K562 (cell line): ENCODE measurements around the gene SEPHS2. TPM values are rescaled to one million over a fixed set of nuclear protein-coding genes. Genes with fewer than 3 reads are reported as not detected.

Experiments used
- CBFB ChIP-seq: sonication (generic); formaldehyde crosslinking; IDR thresholded peaks from 2 replicates; pipeline ENCODE4 v1.4.0; 2020; ENCODE audit warnings: mild to moderate bottlenecking, missing genetic modification reagents
- ESRRA ChIP-seq: fragments of 450-650 bp; IDR thresholded peaks from 2 replicates; pipeline ENCODE4 v1.6.1; 2014; ENCODE audit warnings: low read depth, mild to moderate bottlenecking, moderate library complexity, borderline replicate concordance
- GATAD2A ChIP-seq: fragments of 450-650 bp; IDR thresholded peaks from 2 replicates; pipeline ENCODE4 v1.6.1; 2017
- GTF2A2 ChIP-seq: IDR thresholded peaks from 2 replicates; pipeline ENCODE4 v1.6.1; 2016; ENCODE audit warnings: mild to moderate bottlenecking, missing genetic modification characterization, missing compliant biosample characterization
- HLTF ChIP-seq: fragments of 450-650 bp; IDR thresholded peaks from 2 replicates; pipeline ENCODE4 v1.6.1; 2016
- KLF10 ChIP-seq: fragments of 250-450 bp; sonication (Bioruptor Pico); IDR thresholded peaks from 2 replicates; pipeline ENCODE4 v1.6.1; 2021; ENCODE audit warnings: matching md5 sums
- MAFK ChIP-seq: IDR thresholded peaks from 2 replicates; pipeline ENCODE4 v1.6.1; 2011; ENCODE audit warnings: low read length, improper control_type of control experiment
- MEF2A ChIP-seq: IDR thresholded peaks from 2 replicates; pipeline ENCODE4 v1.6.1; 2011; ENCODE audit warnings: low read depth, mild to moderate bottlenecking, low read length, moderate library complexity; ENCODE audit not compliant: control insufficient read depth
- PPARD ChIP-seq: fragments of 250-450 bp; sonication (Bioruptor Pico); IDR thresholded peaks from 2 replicates; pipeline ENCODE4 v1.8.0; 2022; ENCODE audit warnings: inconsistent platforms, mild to moderate bottlenecking, moderate library complexity
- SETDB1 ChIP-seq: IDR thresholded peaks from one replicate; pipeline ENCODE4 v1.6.1; 2012; ENCODE audit warnings: low read length, control low read depth, inconsistent platforms
- SMARCC2 ChIP-seq: fragments of 450-650 bp; IDR thresholded peaks from 2 replicates; pipeline ENCODE4 v1.6.1; 2017; ENCODE audit warnings: antibody characterized with exemption, moderate library complexity, mild to moderate bottlenecking, low read depth
- ZNF316 ChIP-seq: fragments of 450-650 bp; IDR thresholded peaks from 2 replicates; pipeline ENCODE4 v1.6.1; 2016
- ZNF431 ChIP-seq: sonication (generic); formaldehyde crosslinking; IDR thresholded peaks from 2 replicates; pipeline ENCODE4 v1.8.0; 2022; ENCODE audit warnings: mild to moderate bottlenecking, missing genetic modification reagents
- polyA plus RNA-seq, 8 experiments: library from polyadenylated mRNA; depleted of rRNA in 4 of 8; stranded (reverse) in 5 of 8; unstranded in 3 of 8; fragments of >200 nt; fragmentation: Nextera tagmentation in 2 of 8; fragmentation: Illumina TruSeq in 1 of 8; extraction: Ambion mirVana in 2 of 8; extraction: Trizol in 1 of 8; gene quantifications; 2 replicates each; pipeline versions ENCODE4 v1.2.1 to v1.2.3, GENCODE V29; 2011 to 2014; ENCODE audit warnings: inconsistent platforms in 1 of 8, missing spikeins in 1 of 8
- total RNA-seq, 7 experiments: library from RNA; depleted of rRNA in 6 of 7; stranded (reverse); fragments of >200 nt in 6 of 7; fragmentation: Illumina TruSeq in 2 of 7; extraction: Trizol in 2 of 7; gene quantifications; 2 replicates each; pipeline versions ENCODE4 v1.2.1 to v1.2.3, GENCODE V29; 2011 to 2021; ENCODE audit warnings: low replicate concordance in 1 of 7
- TF ChIP-seq, protein P1 (sequence below): sonication (generic); formaldehyde crosslinking; IDR thresholded peaks from 2 replicates; pipeline ENCODE4 v1.5.0; 2020; ENCODE audit warnings: missing genetic modification reagents
- TF ChIP-seq, protein P2 (sequence below): fragments of 450-650 bp; IDR thresholded peaks from 2 replicates; pipeline ENCODE4 v1.6.1; 2018; ENCODE audit not compliant: partially characterized antibody
- TF ChIP-seq, protein P3 (sequence below): fragments of 450-650 bp; formaldehyde crosslinking; IDR thresholded peaks from 2 replicates; pipeline ENCODE4 v1.4.0; 2020; ENCODE audit warnings: mild to moderate bottlenecking, moderate library complexity
- TF ChIP-seq, protein P4 (sequence below): fragments of 250-450 bp; sonication (Bioruptor Pico); IDR thresholded peaks from 2 replicates; pipeline ENCODE4 v1.8.0; 2021; ENCODE audit warnings: borderline replicate concordance, mild to moderate bottlenecking, moderate library complexity; ENCODE audit not compliant: poor library complexity, severe bottlenecking
- TF ChIP-seq, protein P5 (sequence below): fragments of 250-450 bp; sonication (Bioruptor Pico); IDR thresholded peaks from 2 replicates; pipeline ENCODE4 v1.5.0; 2021
- TF ChIP-seq, protein P6 (sequence below), 3 experiments: fragments of 200-800 bp in 1 of 3; sonication (Bioruptor generic) in 1 of 3; sonication (generic) in 1 of 3; formaldehyde crosslinking in 1 of 3; IDR thresholded peaks; 2 replicates each; pipeline versions ENCODE4 v1.6.1 to v1.8.0; 2016 to 2022; ENCODE audit warnings: mild to moderate bottlenecking in 2 of 3, missing compliant biosample characterization in 2 of 3, missing genetic modification characterization in 2 of 3, missing genetic modification reagents in 1 of 3

SEPHS2 gene
- total and polyA plus RNA-seq, 9 of the 15 experiments (the other 6 are each of a cell fraction or from before 2014, with no cell fraction given), result 20.9 to 90.6 (median 43.4) TPM

DNA sequence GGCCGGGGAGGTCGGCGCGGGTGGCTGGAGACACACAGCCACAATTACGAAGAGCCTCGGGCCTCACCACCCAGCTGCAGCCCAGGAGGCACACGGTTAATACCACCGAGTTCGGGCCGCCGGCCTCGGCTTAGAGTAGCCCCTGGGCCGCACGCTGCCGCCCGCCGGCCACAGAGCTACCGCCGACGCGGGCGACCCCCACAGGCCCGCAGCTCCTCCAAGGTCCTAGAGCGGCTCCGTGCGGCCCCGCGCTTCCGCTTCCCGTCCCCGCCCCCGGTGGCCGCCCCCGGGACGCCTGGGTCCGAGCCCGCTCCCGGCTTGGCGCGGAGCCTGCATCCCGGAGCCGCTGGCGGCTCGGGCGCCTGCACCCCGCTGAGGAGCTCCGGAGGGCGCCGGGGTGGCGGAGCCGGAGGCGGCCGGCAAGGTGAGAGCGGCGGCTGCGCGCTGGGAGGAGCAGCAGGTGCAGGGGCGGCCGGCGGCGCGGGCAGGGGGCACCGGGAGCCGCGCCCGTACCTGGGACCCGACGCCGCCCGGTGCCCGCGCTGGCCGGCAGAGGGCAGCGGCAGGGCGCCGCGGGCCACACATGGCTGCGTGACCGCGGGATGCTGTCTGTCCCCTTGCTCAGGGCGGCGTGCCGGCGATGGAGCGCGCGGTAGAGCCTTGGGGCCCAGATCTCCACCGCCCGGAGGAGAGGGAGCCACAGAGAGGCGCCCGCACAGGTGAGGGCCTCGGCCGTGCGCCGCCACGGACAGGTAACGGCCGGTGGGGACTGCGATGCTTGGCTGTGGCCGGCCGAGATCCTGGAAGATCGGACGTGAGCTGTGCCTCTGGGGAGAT is 50.3 kb downstream of the SEPHS2 start, which contains the start of gene ZNF48 (continued):
- TF ChIP-seq HLTF (no peak), SETDB1 (no peak), SMARCC2 (no peak), MEF2A (no peak), GTF2A2 (no peak), PPARD (CRISPR knock-in tag) (no peak), MAFK (no peak), GATAD2A (0 out of 2 replicates have a peak, but pooled peaks have one; percentile 28), ZNF316 (no peak), ESRRA (peak; percentile 63; the same call in 1 of the 2 replicates), KLF10 (no peak), ZNF431 (CRISPR knock-in tag) (no peak), CBFB (no peak)
- TF ChIP-seq, protein P1, sequence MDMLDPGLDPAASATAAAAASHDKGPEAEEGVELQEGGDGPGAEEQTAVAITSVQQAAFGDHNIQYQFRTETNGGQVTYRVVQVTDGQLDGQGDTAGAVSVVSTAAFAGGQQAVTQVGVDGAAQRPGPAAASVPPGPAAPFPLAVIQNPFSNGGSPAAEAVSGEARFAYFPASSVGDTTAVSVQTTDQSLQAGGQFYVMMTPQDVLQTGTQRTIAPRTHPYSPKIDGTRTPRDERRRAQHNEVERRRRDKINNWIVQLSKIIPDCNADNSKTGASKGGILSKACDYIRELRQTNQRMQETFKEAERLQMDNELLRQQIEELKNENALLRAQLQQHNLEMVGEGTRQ (CRISPR knock-in tag), result no peak
- TF ChIP-seq, protein P2, sequence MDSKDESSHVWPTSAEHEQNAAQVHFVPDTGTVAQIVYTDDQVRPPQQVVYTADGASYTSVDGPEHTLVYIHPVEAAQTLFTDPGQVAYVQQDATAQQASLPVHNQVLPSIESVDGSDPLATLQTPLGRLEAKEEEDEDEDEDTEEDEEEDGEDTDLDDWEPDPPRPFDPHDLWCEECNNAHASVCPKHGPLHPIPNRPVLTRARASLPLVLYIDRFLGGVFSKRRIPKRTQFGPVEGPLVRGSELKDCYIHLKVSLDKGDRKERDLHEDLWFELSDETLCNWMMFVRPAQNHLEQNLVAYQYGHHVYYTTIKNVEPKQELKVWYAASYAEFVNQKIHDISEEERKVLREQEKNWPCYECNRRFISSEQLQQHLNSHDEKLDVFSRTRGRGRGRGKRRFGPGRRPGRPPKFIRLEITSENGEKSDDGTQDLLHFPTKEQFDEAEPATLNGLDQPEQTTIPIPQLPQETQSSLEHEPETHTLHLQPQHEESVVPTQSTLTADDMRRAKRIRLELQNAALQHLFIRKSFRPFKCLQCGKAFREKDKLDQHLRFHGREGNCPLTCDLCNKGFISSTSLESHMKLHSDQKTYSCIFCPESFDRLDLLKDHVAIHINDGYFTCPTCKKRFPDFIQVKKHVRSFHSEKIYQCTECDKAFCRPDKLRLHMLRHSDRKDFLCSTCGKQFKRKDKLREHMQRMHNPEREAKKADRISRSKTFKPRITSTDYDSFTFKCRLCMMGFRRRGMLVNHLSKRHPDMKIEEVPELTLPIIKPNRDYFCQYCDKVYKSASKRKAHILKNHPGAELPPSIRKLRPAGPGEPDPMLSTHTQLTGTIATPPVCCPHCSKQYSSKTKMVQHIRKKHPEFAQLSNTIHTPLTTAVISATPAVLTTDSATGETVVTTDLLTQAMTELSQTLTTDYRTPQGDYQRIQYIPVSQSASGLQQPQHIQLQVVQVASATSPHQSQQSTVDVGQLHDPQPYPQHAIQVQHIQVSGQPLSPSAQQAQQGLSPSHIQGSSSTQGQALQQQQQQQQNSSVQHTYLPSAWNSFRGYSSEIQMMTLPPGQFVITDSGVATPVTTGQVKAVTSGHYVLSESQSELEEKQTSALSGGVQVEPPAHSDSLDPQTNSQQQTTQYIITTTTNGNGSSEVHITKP, result no peak
- TF ChIP-seq, protein P3, sequence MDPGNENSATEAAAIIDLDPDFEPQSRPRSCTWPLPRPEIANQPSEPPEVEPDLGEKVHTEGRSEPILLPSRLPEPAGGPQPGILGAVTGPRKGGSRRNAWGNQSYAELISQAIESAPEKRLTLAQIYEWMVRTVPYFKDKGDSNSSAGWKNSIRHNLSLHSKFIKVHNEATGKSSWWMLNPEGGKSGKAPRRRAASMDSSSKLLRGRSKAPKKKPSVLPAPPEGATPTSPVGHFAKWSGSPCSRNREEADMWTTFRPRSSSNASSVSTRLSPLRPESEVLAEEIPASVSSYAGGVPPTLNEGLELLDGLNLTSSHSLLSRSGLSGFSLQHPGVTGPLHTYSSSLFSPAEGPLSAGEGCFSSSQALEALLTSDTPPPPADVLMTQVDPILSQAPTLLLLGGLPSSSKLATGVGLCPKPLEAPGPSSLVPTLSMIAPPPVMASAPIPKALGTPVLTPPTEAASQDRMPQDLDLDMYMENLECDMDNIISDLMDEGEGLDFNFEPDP (CRISPR knock-in tag), result no peak
- TF ChIP-seq, protein P4, sequence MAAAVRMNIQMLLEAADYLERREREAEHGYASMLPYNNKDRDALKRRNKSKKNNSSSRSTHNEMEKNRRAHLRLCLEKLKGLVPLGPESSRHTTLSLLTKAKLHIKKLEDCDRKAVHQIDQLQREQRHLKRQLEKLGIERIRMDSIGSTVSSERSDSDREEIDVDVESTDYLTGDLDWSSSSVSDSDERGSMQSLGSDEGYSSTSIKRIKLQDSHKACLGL (CRISPR knock-in tag), result peak; percentile 54
- TF ChIP-seq, protein P5, sequence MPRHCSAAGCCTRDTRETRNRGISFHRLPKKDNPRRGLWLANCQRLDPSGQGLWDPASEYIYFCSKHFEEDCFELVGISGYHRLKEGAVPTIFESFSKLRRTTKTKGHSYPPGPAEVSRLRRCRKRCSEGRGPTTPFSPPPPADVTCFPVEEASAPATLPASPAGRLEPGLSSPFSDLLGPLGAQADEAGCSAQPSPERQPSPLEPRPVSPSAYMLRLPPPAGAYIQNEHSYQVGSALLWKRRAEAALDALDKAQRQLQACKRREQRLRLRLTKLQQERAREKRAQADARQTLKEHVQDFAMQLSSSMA (CRISPR knock-in tag), result no peak
- TF ChIP-seq, protein P6, sequence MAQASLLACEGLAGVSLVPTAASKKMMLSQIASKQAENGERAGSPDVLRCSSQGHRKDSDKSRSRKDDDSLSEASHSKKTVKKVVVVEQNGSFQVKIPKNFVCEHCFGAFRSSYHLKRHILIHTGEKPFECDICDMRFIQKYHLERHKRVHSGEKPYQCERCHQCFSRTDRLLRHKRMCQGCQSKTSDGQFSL (CRISPR knock-in tag; IDR thresholded peaks at IDR 0.05), result no peak; the same call in 1 of the 2 replicates
- TF ChIP-seq, protein P6 (tag; IDR thresholded peaks at IDR 0.05), result no peak
